ENCODE data around the gene CLTB.

CLTB gene

GRCh38 chr5:176401281-176402205 lies 14.8 kb downstream of the CLTB start:
- no peak for DNase-seq

- DNase-seq = no peak
These were observed 15.8 kb downstream of the CLTB start for GRCh38 chr5:176400382-176401156.

- DNase-seq = no peak
These were observed 18.5 kb downstream of the CLTB start for GRCh38 chr5:176397736-176398420.

- DNase-seq = no peak
These were observed 20.0 kb downstream of the CLTB start for GRCh38 chr5:176396330-176396729.

- DNase-seq = no peak
These were observed 21.3 kb downstream of the CLTB start for GRCh38 chr5:176394881-176395675.

- DNase-seq = no peak
These were observed 22.2 kb downstream of the CLTB start for GRCh38 chr5:176394096-176394495.

- DNase-seq = no peak
These were observed 23.8 kb downstream of the CLTB start for GRCh38 chr5:176392526-176392925.

GRCh38 chr5:176391999-176392398 lies 24.3 kb downstream of the CLTB start:
- no peak for DNase-seq

GRCh38 chr5:176391479-176391878 lies 24.9 kb downstream of the CLTB start:
- no peak for DNase-seq

- DNase-seq = no peak
These were observed 26.9 kb downstream of the CLTB start for GRCh38 chr5:176389135-176390123.

GRCh38 chr5:176388444-176389134 lies 27.8 kb downstream of the CLTB start, which contains the start of the genes HIGD2A and NOP16:
Gene HIGD2A (plus strand): TSS chr5:176388751. CDS start chr5:176388820, 69 bp downstream.
Gene NOP16 (minus strand): TSS chr5:176388598. CDS start chr5:176388539, 59 bp downstream.
- peak; percentile 98 for DNase-seq

GRCh38 chr5:176388003-176388443 lies 28.3 kb downstream of the CLTB start:
- DNase-seq = no peak

GRCh38 chr5:176387384-176387925 lies 28.9 kb downstream of the CLTB start:
- no peak for DNase-seq

GRCh38 chr5:176386491-176386890 lies 29.8 kb downstream of the CLTB start:
- no peak for DNase-seq

- no peak for DNase-seq
These were observed 31.3 kb downstream of the CLTB start for GRCh38 chr5:176384991-176385390.

- DNase-seq = no peak
These were observed 31.9 kb downstream of the CLTB start for GRCh38 chr5:176384366-176384930.

GRCh38 chr5:176383961-176384360 lies 32.4 kb downstream of the CLTB start:
- DNase-seq = no peak

GRCh38 chr5:176383248-176383905 lies 33.0 kb downstream of the CLTB start:
- DNase-seq = no peak

GRCh38 chr5:176382721-176383120 lies 33.6 kb downstream of the CLTB start:
- no peak for DNase-seq

All from NCI-H1048 (cell line).